Muscle of arm (tissue), 12 donors: Measurements from ENCODE around the gene FOXF1. TPM values are rescaled to one million over a fixed set of nuclear protein-coding genes. Genes with fewer than 3 reads are reported as not detected.

ENCODE experiments used
- DNase-seq: peaks from one replicate; pipeline ENCODE4 v3.0.0-alpha.2; 2013
- polyA plus RNA-seq, 12 donors: library from polyadenylated mRNA; unstranded; fragments of 120-200 nt; gene quantifications; one replicate each; pipeline ENCODE4 v1.2.1, GENCODE V29; 2013; ENCODE audit not compliant: insufficient read length in 12 of 12

Gene FOXF1
- polyA plus RNA-seq, 12 donors = 0.05 to 5.9 (median 0.07) TPM; not detected in 6

GRCh38 chr16:86516623-86517003 is 6.3 kb downstream of the FOXF1 start:
- DNase-seq = no peak

- DNase-seq = no peak
Observed at GRCh38 chr16:86517033-86517432, 6.7 kb downstream of the FOXF1 start.

- DNase-seq = peak; percentile 56
Observed at GRCh38 chr16:86517652-86518258, 7.4 kb downstream of the FOXF1 start.

GRCh38 chr16:86519007-86519648 is 8.8 kb downstream of the FOXF1 start:
- no peak for DNase-seq

- DNase-seq = peak; percentile 70
Observed at GRCh38 chr16:86519649-86520316, 9.5 kb downstream of the FOXF1 start.

- DNase-seq = no peak
Observed at GRCh38 chr16:86520317-86521210, 10.2 kb downstream of the FOXF1 start.

- DNase-seq = no peak
Observed at GRCh38 chr16:86521236-86522197, 11.2 kb downstream of the FOXF1 start.

GRCh38 chr16:86522634-86523033 is 12.3 kb downstream of the FOXF1 start:
- no peak for DNase-seq

- no peak for DNase-seq
Observed at GRCh38 chr16:86523166-86523740, 12.9 kb downstream of the FOXF1 start.

- no peak for DNase-seq
Observed at GRCh38 chr16:86524029-86524428, 13.7 kb downstream of the FOXF1 start.

- no peak for DNase-seq
Observed at GRCh38 chr16:86525696-86526095, 15.4 kb downstream of the FOXF1 start.

GRCh38 chr16:86527366-86527765 is 17.0 kb downstream of the FOXF1 start:
- no peak for DNase-seq

GRCh38 chr16:86528061-86528929 is 18.0 kb downstream of the FOXF1 start:
- no peak for DNase-seq

GRCh38 chr16:86529160-86529559 is 18.8 kb downstream of the FOXF1 start:
- DNase-seq = no peak

- no peak for DNase-seq
Observed at GRCh38 chr16:86530251-86531190, 20.2 kb downstream of the FOXF1 start.

- peak; percentile 70 for DNase-seq
Observed at GRCh38 chr16:86531191-86531545, 20.8 kb downstream of the FOXF1 start.

- DNase-seq = no peak
Observed at GRCh38 chr16:86531641-86532525, 21.6 kb downstream of the FOXF1 start.

- no peak for DNase-seq
Observed at GRCh38 chr16:86532526-86532815, 22.1 kb downstream of the FOXF1 start.
